ENCODE data around the gene MFSD6.
A peak's percentile ranks its signal among the peaks of the same experiment; 100 is the strongest.
"Not testable (repeated sequence)": the region's sequence is repeated elsewhere in the genome, so short reads cannot be mapped to it uniquely, and the experiment has no call there.

Gene MFSD6

GRCh38 chr2:190503088-190503487 is 94.9 kb downstream of the MFSD6 start:
- DNase-seq = no peak

GRCh38 chr2:190504912-190505311 is 96.8 kb downstream of the MFSD6 start:
- no peak for DNase-seq

- no peak for DNase-seq
Observed at GRCh38 chr2:190505696-190506095, 97.5 kb downstream of the MFSD6 start.

DNA sequence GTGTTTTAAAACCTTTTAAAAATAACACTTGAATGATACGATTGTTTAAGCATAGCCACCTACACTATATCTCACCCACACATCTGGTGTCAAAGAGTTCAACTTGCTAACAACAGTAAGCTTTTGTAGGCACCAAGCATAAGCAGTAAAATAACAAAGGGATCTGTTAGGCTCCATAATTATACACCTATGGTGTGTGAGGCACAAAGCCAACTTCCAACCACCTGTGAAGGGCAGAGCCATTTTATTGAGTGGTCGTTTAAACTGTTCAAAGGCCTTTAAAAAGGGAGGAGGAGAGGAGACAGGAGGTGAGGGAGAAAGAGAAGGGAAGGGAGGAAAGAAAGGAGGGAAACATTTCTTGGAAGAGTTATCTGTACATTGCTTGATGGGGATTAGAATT is 98.5 kb downstream of the MFSD6 start:
- DNase-seq = no peak

GRCh38 chr2:190507135-190507534 is 99.0 kb downstream of the MFSD6 start:
- DNase-seq = no peak

- DNase-seq = not testable (repeated sequence)
Observed at GRCh38 chr2:190509895-190510294, 101.7 kb downstream of the MFSD6 start.

DNA sequence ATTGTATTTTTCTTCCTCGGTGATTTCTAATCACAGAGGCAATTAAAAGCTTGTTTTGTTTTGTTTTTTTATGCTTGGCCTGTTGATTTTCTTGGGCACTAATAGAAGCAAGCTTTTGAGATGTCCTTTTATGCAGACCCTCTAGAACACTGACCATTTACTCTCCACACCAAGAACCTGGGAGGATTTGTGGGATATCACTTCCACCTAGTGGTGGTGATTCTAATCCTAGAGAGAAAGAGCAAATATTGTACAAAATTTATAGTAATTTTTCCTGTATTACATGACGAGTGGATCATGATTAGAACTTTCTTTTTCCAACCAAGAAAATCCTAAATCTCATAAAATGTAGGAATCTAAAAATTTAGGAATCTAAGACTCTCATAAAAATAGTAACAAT is 102.9 kb downstream of the MFSD6 start:
- DNase-seq = no peak

- no peak for DNase-seq
Observed at GRCh38 chr2:190512539-190513095, 104.5 kb downstream of the MFSD6 start.

DNA sequence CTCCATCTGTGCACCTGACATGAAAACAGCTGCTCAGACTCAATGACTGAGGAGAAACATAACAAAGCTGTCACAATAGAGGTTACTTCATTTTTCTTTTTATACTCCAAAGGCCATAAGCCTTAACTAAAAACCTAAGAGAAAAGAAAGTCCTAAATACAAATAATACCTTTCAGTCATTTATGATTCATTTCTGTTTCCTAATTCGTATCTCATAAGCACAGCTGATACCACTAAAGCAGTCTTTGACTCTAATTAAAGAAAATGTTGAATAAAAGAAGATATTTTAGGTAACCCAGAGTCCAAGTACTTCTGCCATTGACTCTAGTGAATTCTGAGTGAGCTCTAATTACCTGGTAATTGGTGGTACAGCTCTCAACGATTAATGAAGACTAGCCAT is 105.7 kb downstream of the MFSD6 start:
- DNase-seq = no peak

GRCh38 chr2:190514676-190515075 is 106.5 kb downstream of the MFSD6 start:
- no peak for DNase-seq

- peak in 3 of 6 experiments; percentile 64 to 75 (median 70) for DNase-seq
Observed at GRCh38 chr2:190515687-190516086, 107.5 kb downstream of the MFSD6 start.

DNA sequence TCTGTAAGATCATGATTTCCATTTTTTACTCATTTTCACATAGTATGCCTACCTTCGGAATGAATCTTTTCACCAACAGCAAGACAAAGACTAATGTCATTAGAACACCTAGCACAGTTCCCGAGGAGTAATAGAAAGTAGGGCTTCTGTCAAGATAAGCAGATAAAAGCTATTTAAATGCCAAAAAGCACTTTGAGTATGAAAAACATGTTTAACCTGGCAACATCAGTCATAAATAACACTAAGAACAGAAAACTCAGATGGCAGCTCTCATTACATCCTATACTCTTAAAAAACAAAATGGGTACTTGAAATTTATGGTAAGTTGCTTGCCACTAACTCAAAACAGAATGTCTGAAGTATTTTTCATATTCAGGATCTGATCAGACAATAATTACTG is 109.3 kb downstream of the MFSD6 start:
- no peak for DNase-seq

GRCh38 chr2:190519975-190520767 is 112.0 kb downstream of the MFSD6 start:
- peak in 3 of 6 experiments; percentile 24 to 36 (median 32) for DNase-seq

GRCh38 chr2:190524928-190525327 is 116.8 kb downstream of the MFSD6 start:
- DNase-seq = no peak

GRCh38 chr2:190526105-190526750 is 118.1 kb downstream of the MFSD6 start:
- DNase-seq = no peak

DNA sequence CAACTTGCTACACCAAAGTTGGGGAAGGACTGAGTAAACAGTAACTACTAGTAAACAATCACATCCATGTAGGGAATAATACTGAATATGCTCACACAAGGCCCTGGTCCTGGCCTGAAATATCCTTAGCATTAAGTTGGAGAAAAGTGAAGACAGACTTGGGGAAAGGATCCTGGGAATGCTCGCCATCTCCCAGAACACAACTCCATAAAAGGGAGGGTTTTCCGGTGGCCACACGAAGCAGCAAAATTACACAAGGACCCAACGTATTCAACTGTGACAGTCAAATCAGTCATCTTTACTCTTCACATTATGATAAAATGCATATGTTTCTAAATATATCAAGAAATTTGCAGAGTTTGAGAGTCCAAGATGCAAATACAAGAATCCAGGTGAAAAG is 119.1 kb downstream of the MFSD6 start:
- DNase-seq = no peak

DNA sequence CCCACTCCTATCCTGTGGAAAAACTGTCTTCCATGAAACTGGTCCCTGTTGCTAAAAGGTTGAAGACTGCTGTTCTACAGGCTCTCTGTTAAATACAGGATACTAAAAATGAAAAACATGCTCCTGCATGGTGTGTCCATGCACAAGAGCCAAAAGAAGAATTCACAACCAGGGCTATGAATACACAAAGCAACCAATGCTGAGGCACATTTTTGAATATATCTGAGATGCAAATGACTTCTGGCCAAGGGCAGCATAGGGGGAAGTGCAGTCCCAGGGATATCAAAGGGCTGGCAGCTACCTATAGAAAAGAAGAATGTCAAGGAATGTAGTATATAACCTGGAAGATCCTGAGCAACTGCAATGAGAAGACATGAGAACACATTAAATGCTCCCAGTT is 119.8 kb downstream of the MFSD6 start:
- DNase-seq = no peak

GRCh38 chr2:190528521-190529001 is 120.4 kb downstream of the MFSD6 start:
- DNase-seq = no peak

GRCh38 chr2:190529486-190530247 is 121.5 kb downstream of the MFSD6 start:
- DNase-seq = no peak

- DNase-seq = no peak
Observed at GRCh38 chr2:190530248-190530900, 122.2 kb downstream of the MFSD6 start.

GRCh38 chr2:190532581-190532980 is 124.4 kb downstream of the MFSD6 start:
- DNase-seq = peak in 1 of 6 experiments; percentile 17

DNA sequence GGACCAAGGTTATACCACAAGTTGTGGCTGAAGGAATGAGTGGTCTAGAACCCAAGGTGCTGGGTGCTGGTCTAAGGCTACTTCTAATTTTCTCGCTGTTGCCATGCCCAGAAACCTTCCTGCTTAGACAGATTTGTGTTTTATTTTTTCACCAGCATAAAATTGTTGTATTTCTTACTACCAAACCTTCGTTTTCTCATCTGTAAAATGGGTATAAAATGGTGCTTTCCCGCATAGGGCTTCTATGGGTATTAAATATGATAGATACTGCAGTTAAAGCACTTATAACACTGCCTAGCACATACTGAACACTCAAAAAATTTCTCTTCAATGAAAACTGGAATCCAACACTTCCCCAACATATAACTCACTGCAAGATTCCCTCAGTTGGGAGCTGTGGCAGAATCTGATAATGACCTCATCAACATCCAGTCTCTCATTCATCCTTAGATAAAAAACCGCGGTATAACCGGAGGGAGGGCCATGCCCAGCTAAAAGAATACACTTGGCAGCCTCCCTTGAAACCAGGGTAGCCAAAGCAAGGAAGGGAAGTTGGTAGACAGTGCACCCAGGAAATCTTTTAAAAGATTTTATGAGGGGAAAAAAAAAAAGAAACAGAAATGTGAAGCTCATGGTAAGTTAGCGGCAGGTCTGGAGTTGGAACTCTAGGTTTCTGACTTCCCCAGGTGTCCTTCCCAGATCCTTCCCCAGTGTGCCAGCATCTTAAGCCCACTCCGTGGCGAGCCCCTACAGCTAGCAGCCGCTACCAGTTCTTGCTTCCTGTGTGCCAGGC is 125.2 kb downstream of the MFSD6 start:
- DNase-seq = peak in 1 of 6 experiments; percentile 44

All from stimulated activated naive CD4-positive, alpha-beta T cell (primary cell).